Hypothalamus (tissue), 51 donors: Measurements from ENCODE around the gene OR2T6.
A peak's percentile ranks its signal among the peaks of the same experiment; 100 is the strongest.
"Not testable (repeated sequence)": the region's sequence is repeated elsewhere in the genome, so short reads cannot be mapped to it uniquely, and the experiment has no call there.

Experiments used
- DNase-seq, 51 donors: peaks; one replicate each; lab custom pipeline; 2025; lab: John Stamatoyannopoulos, UW

Gene OR2T6, protein sequence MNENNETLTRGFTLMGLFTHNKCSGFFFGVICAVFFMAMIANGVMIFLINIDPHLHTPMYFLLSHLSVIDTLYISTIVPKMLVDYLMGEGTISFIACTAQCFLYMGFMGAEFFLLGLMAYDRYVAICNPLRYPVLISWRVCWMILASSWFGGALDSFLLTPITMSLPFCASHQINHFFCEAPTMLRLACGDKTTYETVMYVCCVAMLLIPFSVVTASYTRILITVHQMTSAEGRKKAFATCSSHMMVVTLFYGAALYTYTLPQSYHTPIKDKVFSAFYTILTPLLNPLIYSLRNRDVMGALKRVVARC

DNA sequence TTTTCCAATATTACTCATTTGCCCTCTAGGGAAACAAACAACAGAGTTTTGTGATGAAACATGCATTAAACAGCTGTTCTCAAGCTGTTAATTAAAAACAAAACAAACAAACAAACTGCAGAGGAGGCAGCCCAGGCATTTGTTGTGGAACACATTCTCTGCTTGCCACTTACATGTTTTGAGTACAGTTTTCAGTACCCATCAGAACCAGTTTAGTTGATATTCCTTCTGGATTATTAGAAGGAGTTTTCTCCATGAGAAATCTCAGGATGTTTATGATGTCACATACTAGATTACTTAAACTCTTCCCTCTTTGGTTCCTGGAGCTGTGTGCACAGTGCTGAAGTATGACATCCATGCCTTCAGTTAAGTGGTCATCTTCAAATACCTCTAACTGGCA lies at the start of gene OR2T6:
OR2T6 (plus strand) TSS at position 301 of the 400 bp plus-strand sequence. CDS start 11,863 bp downstream, outside the sequence.
- no peak for DNase-seq

DNA sequence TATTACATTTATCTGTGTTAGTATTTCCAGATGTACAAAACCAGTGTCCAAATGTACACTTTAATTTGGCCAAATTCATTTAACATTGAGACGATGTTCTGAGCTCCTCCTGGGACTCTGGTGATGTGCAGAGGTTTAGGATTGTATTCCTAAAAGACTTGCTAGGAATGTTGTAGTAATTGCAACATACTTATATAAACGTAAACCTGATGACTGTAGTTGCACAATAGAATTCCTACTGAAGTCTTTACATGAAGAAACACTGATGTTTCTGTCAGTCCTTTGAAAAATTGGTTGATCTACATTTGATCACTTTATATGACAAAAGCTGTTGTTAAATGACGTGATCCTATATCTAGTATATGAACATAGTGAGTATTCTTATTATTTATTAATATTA lies 32.1 kb upstream of the OR2T6 start:
- DNase-seq: no peak

GRCh38 chr1:248348475-248348874 lies 27.1 kb upstream of the OR2T6 start, which contains the start of gene OR14C36:
Gene OR14C36 (plus strand): TSS chr1:248348775. CDS start chr1:248348775, 0 bp downstream.
- no peak for DNase-seq

- peak in 5 of 51 donors; percentile 4 to 14 (median 11) for DNase-seq
Measured at GRCh38 chr1:248359415-248359814, 16.1 kb upstream of the OR2T6 start.

DNA sequence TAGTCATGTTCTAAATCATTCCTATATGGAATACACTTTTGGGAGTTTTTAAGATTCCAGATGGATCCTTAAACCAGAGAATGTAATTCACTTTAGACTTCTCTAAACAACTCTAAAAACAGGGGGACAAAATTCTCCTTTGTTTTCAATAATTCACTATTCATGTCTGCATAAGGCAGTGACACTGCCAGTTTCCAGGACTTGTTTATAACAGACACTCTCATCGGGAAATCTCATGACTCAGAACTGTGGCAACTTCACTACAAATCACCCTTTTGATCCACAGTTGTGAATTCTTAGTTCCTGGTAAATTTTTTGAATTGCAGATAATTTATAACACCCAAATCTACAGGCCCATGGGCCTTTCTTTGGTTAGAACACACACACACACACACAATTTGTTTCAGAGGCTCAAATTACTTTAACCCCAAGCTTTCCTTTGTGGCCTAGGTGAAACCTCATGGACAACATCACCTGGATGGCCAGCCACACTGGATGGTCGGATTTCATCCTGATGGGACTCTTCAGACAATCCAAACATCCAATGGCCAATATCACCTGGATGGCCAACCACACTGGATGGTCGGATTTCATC lies 14.3 kb upstream of the OR2T6 start, which contains the start of gene OR2T4:
OR2T4 (plus strand) TSS at position 545 of the 595 bp plus-strand sequence; CDS start at position 545, 0 bp downstream.
- peak in 3 of 51 donors; percentile 10 to 41 (median 28) for DNase-seq

DNA sequence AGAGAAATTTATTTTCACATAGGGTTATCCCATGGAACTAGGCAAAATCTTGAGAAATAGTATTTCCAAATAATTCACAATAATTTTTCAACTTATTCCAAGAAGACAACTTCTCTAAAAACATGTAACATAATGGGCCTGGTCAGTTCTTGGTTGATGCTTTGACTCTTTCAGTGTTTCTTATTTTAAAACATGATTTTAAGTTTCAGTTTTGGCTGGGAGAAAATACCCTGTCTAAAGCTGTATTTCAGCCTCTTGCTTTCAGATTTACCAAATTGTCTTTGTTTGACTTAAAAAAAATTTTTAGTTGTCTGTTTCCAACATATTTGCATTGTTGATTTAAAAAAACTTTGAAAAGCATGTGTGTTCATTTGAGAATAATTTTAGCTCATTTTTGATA lies 8.9 kb upstream of the OR2T6 start:
- DNase-seq: no peak

DNA sequence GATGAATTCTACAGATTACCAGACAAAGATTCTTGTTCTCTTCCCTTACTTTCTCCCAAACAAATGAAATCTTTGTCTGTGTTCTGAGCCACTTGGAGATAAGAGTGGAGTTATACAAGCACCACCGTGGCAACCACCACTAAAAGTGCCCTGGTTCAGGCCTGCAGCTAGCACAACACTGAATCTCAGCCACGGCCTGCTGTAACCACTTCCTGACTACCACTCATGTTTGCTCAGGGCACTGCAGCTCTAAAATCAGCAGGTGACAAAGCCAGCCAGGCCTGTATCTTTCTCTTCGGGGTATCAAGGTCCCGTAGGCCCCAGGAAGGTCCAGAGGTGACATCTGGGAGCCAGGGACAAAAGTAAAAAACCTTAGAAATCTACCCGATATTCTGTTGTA lies 3.2 kb upstream of the OR2T6 start:
- no peak for DNase-seq

- no peak for DNase-seq
Measured at GRCh38 chr1:248373761-248374160, 1.8 kb upstream of the OR2T6 start.

DNA sequence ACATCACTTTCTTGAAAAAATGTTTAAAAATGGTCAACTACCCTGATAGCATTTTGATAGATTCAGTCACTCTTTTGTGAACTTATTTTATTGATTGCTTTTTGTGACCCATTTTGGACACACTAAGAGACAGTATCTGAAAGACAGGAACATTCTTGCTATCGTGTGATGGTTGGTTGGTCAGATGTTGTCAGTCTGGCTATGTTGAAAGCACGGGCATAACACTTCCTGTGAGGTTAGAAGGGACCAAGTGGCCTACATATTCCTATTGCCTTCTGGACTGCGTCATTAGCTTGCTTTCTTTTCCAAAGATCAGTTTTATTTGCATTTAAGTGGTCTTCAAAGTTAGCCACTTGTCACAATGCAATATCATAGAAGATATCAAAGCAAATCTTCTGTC lies 1.4 kb downstream of the OR2T6 start:
- no peak for DNase-seq

- no peak for DNase-seq
Measured at GRCh38 chr1:248380854-248381253, 5.3 kb downstream of the OR2T6 start.

DNA sequence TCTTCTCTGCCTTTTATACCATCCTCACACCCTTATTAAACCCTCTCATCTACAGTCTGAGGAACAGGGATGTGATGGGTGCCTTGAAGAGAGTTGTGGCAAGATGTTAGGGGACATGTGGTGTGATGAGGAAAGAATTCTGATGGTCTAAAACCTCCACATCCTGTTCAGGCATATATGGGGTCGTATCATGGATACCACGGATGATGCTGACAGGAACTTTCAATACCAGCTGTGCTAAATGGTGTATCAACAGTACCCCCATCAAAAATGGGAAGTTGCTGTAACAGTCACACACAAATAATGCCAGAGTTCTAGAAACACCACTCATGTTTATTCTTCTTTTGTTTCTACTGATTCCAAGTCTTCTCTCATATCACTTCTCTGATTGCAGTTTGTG lies 12.9 kb downstream of the OR2T6 start:
- DNase-seq: no peak

DNA sequence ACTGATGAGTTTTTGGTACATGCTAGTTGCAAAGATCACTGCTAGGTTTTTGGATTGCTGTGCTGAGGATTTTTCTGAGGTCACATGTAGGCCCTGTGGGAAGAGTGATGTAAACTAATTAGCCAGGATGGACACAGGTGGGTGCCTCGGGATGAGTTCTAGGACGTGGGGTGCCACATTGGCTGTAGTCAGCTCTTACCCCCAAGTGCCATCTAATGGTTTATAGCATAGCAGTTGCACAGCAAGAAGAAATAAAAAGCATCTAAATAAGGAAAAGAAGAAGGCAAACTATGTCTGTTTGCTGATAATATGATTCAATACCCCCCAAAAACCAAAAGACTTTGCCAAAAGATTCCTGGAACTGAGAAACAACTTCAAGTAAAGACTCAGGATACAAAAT lies 17.5 kb downstream of the OR2T6 start:
- DNase-seq: no peak

DNA sequence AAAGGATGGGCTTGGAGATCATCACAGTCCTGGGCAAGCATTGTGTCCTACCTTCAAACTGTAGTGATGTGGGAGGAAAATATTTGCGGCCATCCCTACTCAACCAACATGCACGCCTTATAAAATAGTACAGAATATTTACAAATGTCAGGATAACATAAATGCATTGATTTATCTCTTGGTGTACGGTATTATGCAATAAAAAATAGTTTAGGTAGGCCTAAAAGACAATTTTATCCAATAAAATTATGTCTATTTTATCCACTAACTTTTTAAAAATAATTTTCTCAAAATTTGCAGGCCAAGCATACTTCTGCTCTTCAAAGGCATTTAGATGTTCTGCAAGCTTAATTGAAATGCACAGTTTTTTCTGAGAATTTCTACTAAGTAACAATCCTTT lies 27.2 kb downstream of the OR2T6 start, which contains the start of gene OR2T1:
OR2T1 (plus strand) TSS at position 301 of the 400 bp plus-strand sequence. CDS start 3,100 bp downstream, outside the sequence.
- DNase-seq: no peak

- peak in 22 of 51 donors; percentile 2 to 63 (median 28) for DNase-seq
Measured at GRCh38 chr1:248404024-248404423, 28.5 kb downstream of the OR2T6 start.

DNA sequence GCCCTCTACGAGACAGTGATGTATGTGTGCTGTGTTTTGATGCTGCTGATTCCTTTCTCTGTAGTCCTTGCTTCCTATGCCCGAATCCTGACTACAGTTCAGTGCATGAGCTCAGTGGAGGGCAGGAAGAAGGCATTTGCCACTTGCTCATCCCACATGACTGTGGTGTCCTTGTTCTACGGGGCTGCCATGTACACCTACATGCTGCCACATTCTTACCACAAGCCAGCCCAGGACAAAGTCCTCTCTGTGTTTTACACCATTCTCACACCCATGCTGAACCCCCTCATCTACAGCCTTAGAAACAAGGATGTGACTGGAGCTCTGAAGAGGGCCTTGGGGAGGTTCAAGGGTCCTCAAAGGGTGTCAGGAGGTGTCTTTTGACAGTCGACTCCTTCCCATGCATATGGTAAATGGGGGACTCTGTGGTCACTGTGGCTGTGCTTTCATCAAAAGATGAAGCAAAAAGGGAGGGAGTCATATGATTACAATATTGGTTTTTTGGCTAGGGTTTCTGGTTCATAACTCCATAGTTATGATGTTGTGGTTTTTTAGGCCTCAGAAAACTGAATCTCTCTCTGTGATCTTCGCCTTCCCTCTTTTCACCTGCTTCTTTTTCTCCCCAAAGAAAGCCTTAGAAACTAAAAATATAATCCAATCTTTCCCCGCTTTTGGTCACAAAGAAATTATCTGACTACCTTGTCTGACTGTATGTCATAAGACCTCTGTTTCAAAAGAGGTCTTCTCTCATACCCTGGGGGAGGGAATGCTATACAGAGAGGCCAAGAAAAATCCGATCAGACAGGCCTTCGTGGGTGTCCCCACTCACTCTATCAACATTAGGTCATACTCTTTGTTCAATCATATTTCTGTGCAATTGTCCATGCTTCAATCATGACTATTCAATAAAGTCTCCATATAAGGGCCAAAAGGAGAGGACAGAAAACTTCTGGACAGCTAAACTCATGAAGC lies 31.5 kb downstream of the OR2T6 start:
- DNase-seq: no peak

DNA sequence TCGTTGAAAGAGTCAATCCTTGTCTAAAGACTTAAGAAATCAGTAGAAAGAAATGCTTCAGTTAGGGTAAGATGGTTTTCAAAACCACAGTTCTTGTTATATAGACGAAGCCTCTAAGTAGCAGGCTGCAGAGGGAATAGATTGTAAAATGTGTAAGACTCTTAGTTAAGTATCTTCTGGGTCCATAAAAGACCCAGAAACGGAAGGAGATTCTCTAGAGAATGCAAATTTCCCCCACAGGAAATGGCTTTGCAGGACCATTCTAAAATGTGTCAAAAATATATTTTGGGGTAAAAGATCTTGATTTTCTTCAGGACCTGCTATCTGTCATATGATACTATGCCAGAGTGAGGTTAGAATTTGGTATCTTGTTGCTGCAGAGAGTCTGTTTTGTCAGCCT lies 40.7 kb downstream of the OR2T6 start:
- no peak for DNase-seq

GRCh38 chr1:248417854-248418253 lies 42.3 kb downstream of the OR2T6 start:
- DNase-seq: no peak

GRCh38 chr1:248421384-248421783 lies 45.8 kb downstream of the OR2T6 start:
- DNase-seq: no peak

GRCh38 chr1:248427526-248428191 lies 52.1 kb downstream of the OR2T6 start:
- not testable (repeated sequence) for DNase-seq

- not testable (repeated sequence) for DNase-seq
Measured at GRCh38 chr1:248428192-248428533, 52.6 kb downstream of the OR2T6 start.
